GM21447 (cell line): ENCODE data around the gene RPL15.
A peak's percentile ranks its signal among the peaks of the same experiment; 100 is the strongest.

ENCODE experiments used
- ATAC-seq: cut with Tn5 transposase; IDR thresholded peaks from one replicate; pipeline ENCODE4 v1.9.1; 2021; ENCODE audit not compliant: unreplicated experiment

RPL15 gene

GRCh38 chr3:23926736-23927135 lies 9.8 kb downstream of the RPL15 start:
- no peak for ATAC-seq

DNA sequence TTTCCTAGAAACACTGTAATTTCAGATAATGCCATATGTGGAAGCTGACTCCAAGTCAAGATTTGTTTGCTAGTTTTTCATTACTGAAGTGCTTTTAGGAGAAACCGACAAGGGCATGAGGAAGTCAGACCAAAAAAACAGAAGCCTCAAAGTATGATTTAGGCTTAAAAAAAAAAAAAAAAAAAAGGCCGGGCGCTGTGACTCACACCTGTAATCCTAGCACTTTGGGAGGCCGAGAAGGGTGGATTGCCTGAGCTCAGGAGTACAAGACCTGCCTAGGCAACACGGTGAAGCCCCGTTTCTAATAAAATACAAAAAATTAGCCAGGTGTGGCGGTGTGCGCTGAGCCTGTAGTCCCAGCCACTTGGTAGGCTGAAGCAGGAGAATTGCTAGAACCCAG lies 11.6 kb downstream of the RPL15 start:
- no peak for ATAC-seq

DNA sequence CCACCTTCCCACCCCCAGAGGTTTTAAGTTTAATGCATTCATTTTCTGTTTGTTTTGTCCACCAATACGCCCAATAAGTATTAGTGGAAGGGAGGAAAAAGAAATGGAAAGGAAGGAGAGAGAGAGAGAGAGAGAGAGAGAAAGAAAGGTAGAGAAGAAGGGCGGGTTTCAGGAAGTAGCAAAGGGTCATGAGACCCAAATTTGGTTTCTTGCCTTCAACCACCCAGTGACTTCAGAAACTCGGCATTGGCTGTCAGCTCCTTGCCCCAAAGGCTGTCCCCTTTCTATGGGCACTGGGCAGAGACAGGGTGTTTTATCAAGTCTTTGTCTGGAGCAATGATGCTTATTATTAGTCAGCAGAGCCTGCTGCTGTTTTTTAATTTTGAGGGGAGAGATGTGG lies 14.7 kb downstream of the RPL15 start:
- ATAC-seq: no peak

GRCh38 chr3:23932571-23932970 lies 15.6 kb downstream of the RPL15 start:
- ATAC-seq: no peak

- ATAC-seq: no peak
Measured at GRCh38 chr3:23934253-23934652, 17.3 kb downstream of the RPL15 start.

GRCh38 chr3:23937296-23937695 lies 20.4 kb downstream of the RPL15 start:
- no peak for ATAC-seq

GRCh38 chr3:23938688-23939087 lies 21.8 kb downstream of the RPL15 start:
- ATAC-seq: no peak

GRCh38 chr3:23940775-23941174 lies 23.8 kb downstream of the RPL15 start:
- ATAC-seq: no peak

GRCh38 chr3:23941440-23941839 lies 24.5 kb downstream of the RPL15 start:
- ATAC-seq: no peak

- ATAC-seq: no peak
Measured at GRCh38 chr3:23942546-23942945, 25.6 kb downstream of the RPL15 start.

- no peak for ATAC-seq
Measured at GRCh38 chr3:23944007-23944783, 27.3 kb downstream of the RPL15 start.

GRCh38 chr3:23944861-23945662 lies 28.1 kb downstream of the RPL15 start, which contains the start of gene NR1D2:
TSS of gene NR1D2 (plus strand) at chr3:23945286. CDS start at chr3:23945579, 293 bp downstream.
- ATAC-seq: peak; percentile 49

GRCh38 chr3:23945663-23945912 lies 28.7 kb downstream of the RPL15 start:
- ATAC-seq: no peak

DNA sequence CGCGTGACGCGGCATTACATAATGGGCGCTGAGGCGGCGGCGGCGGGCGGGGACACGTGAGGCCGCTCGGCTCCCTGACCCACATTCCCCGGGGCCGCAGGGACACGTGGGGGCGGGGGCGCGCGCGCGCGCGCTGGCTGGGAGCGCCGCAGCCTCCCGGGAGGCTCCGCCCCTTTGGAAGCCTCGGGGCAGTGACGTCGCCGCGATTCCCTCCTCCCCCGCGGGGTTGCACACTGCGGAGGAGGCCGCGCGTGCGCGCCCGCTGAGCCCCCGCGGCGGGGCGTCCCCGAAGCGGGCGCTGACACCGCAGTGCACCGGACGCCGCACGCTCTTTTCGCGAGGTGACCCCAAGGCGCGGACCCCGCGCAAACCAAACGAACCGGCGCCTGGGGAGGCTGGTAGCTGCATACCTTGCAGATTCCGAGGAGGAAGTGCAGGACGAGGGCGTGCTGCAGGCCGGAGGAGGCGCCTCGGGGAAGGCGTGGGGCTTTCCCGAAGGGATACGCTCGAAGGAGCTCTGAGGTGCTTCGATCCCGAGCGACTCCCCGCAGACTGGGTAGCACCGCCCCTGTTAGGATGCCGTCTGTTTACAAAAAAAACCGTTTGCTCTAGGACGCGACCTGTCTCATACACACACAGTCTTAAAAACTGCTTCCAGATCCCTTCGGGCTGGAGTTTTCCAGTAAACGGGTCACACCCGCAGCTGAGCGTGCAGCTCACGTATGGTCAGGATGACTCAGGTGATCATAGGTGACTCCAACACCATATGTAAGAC lies 29.2 kb downstream of the RPL15 start:
- ATAC-seq: peak; percentile 69

DNA sequence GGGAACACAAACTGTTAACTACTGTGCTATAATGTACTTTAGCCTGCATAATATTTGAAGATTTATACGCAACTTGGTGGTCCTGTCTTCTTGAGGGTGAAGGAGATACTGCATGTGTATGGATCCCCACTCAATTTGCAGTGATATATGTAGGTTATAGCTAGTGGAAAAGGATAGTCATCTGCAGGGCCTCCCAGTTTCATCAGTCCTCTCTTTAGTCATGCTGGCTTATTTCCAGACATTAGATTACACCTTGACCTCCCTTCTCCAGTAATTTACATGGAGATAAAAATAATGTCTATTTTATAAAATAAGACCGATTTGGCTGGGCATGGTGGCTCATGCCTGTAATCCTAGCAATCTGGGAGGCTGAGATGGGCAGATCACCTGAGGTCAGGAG lies 31.8 kb downstream of the RPL15 start:
- ATAC-seq: no peak

- peak; percentile 22 for ATAC-seq
Measured at GRCh38 chr3:23949784-23950183, 32.9 kb downstream of the RPL15 start.

DNA sequence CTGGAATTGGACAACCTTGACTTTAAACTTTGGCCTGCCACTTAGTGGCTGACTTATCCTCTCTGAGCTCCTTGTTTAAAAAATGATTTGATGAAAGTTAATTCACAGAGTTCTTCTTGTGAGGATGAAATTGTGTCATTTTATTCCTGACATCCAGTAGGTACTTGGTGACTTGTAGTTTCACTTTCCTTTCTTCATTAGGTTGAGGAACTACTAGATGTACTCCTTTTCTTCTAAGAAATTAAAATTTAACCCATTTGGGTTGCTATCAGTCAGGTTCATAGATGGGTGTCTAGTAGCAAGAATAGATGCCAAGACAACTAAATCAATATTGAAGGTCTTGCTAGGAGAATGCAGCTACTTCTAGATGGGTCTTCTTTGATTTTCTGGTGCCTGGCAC lies 33.4 kb downstream of the RPL15 start:
- ATAC-seq: peak; percentile 31

DNA sequence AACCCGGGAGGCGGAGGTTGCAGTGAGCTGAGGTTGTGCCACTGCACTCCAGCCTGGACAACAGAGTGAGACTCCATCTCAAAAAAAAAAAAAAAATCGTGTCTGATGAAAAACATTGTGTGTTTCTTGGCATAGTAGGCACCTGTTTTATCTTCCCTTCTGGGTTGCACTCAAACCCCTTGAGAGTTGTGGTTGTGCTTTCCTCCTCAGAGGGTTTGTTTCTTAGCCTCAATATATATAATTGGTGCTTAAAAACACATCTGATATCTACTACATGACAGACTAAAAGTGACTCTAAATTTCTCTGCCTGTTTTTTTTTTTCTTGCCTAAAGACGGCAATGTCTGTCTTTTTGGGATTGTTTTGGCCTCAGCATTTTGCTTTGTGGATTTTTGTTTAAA lies 35.7 kb downstream of the RPL15 start:
- ATAC-seq: peak; percentile 39

- ATAC-seq: no peak
Measured at GRCh38 chr3:23953523-23953922, 36.6 kb downstream of the RPL15 start.

GRCh38 chr3:23954144-23954543 lies 37.2 kb downstream of the RPL15 start:
- no peak for ATAC-seq

DNA sequence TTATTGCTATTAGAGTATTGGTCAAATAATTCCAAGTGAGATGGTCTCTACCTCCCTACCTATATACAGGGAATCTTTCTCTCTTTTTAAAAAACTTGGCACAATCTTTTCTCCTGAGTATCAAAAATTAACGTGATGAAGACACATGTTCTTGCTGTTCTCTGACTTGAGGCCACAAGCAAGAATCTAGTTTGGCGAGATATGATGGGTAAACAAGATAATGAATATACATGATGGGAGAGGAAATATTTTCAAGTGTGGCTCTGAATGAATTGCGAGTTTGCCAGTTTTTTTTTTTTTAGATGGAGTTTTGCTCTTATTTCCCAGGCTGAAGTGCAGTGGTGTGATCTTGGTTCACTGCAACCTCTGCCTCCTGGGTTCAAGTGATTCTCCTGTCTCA lies 39.8 kb downstream of the RPL15 start:
- ATAC-seq: no peak
